ENCODE measurements around the gene ROR1.

The ROR1 gene

DNA sequence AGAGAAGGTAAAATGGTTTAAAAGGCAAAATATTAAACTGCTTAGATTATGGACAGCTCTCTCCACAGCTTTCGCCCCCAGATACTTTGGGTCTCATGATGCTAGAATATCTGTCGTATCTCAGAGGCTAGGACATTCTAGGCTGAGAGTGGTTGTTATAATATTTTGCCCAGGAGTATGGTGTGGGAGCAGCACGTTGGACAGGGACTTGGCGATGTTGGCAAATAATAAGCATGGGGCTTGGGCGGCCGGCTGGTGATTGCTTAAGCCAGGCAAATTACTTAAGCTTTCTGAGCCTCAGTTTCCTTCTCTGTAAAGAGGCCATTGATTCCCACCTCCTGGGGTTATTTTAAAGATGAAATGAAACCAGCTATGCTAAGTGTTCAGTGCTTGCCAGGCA is 133.2 kb downstream of the ROR1 start:
- no peak for DNase-seq (ENCODE audit: low read depth, low spot score)

DNA sequence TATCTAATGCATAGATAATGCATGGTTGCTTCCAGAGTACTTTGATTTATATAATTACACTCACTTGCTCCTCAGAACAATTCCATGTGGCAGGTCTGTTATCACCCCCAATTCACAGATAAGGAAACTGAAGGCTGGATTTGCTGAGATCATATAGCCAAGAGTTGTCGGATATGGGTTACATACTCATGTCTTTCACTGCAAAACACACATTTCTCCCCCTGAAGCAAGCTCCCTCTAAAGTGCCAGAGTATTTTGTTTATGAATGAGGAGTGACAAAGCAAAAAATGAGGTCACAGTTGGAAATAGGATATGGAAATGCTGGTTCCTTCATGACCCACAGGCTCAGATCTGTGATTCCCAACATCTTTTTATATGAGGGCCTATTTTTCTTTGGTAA is 134.2 kb downstream of the ROR1 start:
- DNase-seq (ENCODE audit: low read depth, low spot score), result no peak

DNA sequence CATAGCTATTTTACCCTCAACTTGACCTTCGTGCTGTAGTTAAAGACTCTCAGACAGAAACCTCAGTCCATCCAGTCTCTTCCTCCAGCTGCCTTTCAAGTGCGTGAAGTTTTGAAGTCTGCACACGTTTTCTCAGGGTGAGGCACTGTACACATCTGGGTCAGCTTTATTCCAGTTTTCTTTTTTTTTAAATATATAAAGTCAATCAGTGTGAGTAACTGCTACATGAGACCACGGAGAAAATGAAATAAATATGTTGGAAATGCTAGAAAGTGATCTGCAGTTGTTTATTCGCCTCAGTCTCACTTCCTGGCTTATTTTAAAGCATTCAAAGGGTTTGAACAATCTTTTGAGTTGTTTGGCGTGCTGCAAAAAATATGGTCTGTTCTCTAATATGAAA is 135.7 kb downstream of the ROR1 start:
- DNase-seq (ENCODE audit: low read depth, low spot score), result no peak

DNA sequence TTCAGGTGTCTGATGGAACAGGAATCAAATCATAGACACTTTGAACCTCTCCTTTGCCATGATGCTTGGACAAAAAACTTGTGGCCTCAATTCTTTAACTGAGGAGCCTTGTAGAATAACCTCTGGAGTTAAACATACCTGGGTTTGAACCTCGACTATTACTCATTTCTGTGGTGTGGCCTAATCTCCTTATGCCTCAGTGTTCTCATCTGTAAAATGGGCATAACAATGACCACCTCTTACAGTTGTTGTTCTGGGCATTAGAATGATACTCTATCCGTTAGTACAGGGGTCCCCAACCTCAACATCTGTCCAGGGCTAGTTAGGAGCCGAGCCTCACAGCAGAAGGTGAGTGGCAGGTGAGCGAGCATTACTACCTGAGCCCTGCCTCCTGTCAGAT is 137.2 kb downstream of the ROR1 start:
- DNase-seq (ENCODE audit: low read depth, low spot score), result no peak

DNA sequence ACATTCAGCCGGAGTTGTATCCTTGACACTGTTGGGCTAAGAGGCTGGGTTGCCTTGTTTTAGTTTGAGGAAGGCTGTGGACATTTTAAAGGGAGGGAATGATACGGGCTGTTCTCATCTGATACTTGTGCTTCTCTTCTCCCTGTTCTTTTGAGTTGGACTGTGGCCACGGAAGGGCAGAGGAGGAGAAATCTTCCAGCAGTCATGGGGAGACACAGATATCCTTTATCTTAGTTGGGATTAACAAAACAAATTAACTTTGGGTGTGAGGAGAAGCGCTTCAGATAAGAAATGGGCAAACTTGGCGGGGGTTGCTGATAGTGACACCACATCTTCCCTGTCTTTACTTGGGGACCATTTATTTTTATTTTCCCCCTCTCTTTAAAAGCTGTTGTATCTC is 138.8 kb downstream of the ROR1 start:
- no peak for DNase-seq (ENCODE audit: low read depth, low spot score)

DNA sequence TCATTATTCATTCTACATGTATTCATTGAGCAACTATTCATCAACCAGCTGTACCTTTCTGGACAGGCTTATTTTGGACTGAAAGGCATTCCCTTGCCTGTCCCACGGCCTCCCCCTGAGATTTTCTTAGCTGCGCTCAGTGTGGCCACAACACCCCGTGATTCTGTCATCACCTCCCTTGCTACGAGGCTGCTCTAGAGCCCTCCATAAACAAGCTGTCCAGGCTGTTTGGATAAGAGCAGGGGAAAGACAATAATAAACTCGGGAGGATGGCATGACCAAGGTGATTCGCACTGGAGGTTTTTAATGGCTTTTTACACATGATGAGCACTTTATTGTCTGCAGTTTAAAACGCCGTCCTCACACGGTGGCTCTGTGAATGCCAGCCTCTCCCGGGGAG is 139.7 kb downstream of the ROR1 start:
- DNase-seq (ENCODE audit: low read depth, low spot score), result no peak

DNA sequence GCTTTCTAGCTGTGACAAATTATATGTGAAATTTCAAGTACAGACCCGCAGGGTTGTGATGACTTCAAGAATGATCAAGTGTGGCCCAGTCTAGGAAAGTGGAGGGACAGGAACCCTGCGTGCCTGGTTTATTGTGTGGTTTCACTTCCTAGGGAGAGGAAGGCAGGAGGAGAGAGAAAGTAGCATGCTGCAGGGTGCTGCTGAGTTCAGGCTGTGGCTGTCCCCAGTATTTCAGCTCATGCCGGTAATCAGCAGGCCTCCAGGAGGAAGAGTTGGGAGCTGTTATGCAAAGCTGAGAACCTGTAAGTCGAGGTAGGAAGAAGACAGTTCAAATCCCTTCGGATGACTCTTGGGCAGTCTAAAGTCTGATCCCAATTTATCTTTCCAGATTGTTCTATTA is 140.4 kb downstream of the ROR1 start:
- DNase-seq (ENCODE audit: low read depth, low spot score), result no peak

DNA sequence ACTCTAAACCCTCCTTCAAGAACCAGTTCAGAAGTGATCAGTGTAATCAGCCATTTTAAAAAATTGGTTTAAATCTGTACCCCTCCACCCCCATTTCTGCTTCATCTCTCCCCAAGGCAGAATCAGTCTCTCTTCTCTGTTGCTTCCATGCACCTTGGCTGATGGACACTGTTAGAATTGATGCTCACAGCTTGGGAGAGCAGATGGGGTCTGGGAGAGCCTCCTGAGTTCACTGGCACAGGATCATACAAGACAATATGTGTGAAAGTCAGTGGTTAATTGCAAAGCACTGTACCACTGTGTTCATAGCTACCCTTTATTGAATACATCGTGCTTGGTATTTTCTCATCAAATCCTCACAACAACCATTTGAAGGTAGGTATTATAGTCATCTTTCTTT is 140.9 kb downstream of the ROR1 start:
- DNase-seq (ENCODE audit: low read depth, low spot score), result no peak

DNA sequence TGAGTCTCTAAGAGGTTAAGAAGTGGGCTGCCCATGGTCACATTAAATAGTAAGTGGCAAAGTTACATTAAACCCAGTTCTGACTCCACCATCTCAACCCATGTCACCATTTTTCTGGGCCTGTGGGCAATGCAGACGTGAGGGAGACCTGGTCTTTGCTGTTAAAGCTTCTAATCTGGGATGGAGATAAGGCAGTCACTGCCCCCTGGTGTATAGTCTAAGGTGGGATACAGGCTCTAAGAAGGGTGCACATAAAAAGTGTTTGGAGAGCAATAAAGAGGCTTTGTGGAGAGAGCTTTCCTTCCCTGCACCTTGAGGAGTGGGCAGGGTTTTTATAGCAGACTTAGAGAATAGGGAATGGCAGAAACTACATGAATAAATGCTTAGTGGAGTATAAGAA is 141.3 kb downstream of the ROR1 start:
- DNase-seq (ENCODE audit: low read depth, low spot score), result no peak

DNA sequence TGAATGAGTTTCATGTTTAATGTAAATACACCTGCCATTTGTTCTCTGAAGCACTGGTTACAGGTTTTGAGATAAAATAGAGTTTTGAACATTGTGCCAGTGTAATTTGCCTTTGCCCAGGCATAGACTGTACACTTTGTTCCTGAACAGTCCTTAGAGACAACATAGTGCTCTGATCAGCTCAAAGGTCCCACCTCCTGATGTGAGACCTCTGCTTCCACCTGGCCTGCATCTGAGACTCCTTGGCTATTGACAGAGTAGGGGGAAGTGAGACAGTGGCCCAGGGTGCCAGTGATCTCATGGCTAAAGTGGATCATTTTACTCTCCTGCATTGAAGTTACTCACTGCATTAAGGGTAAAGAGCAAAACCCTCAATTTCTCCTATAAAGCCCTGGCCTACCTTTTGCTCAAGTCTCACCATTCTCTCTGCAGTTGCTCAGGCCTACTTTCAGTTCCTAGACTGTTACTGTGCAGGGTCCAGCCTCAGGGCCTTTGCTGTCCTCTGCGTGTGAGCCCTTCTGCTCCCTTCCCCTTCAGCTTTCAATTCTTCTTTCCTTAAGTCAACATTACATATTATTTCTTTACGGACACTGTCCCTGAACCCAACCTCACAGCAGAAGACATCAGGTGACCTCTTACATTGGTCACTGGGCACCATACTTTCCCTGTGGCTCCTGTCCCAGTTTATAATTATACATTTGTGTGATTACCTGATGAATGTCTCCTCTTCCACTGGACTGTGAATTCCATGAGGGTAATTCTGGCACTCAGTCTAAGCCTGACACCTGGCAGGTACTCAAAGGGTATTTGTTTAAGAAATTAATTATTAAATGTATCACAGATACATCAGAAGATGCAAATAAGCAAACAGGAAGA is 142.9 kb downstream of the ROR1 start:
- no peak for DNase-seq (ENCODE audit: low read depth, low spot score)

DNA sequence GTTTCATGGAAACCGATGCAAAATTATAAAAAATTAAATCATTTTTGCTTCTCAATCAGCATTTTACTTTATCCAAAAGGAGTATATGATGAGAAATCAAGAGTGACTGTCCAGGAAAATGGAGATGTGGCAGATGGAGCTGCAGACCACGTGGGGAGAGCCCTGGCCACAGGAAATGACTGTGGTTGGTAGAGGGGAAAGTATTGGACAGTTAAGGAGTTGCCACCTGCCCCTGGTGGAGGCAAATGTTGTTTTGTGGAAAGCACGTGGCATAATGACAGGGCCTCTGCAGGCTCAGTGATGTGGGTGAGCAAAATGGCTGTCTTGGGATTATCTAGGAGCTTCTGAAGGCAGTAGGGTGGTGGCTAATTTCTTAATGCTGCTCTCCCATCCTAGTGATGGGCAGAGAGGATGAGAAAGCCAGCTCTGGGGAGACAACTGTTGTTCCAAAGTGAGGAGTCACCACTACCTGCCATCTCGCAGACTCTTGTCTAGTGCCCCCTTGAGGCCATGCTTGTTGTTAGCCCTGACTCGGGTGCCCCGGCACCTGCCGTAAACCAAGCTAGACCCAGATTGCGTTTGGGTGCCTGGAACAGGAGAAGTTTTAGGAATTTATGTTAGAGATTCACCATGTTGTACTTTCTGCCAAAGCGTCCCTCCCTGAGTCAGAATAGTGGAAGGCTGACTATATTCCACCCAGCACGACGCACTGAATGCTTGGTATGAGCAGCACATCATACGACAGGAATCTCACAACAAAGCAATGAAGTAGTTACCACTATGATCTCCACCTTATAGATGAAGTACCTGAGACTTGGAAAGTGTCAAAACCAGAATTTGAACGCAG is 144.0 kb downstream of the ROR1 start:
- no peak for DNase-seq (ENCODE audit: low read depth, low spot score)

DNA sequence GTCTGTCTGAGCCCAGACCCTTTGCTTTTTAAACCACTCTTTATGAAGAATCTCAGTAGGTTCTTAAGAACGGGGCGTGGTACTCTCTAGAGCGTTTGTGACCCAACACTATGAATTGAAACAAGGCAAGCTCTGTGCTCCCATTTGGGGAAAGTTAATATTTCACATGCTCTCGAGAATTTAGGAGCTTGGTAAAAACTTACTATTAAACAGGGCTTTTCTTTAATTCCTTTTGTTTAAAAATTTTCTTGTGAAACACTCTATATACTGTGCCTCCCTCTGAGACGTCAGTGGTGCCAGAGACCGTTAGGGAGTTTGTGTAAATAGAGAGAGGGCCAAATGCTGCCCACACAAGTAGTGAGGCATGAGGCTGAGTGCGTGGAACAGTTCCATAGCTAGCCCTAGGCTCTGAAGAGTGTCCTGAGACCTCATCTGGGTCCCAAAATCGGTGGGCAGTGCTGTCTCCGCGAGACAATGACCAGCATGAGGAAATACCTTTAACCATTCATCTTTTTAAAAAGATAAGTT is 144.7 kb downstream of the ROR1 start:
- no peak for DNase-seq (ENCODE audit: low read depth, low spot score)

DNA sequence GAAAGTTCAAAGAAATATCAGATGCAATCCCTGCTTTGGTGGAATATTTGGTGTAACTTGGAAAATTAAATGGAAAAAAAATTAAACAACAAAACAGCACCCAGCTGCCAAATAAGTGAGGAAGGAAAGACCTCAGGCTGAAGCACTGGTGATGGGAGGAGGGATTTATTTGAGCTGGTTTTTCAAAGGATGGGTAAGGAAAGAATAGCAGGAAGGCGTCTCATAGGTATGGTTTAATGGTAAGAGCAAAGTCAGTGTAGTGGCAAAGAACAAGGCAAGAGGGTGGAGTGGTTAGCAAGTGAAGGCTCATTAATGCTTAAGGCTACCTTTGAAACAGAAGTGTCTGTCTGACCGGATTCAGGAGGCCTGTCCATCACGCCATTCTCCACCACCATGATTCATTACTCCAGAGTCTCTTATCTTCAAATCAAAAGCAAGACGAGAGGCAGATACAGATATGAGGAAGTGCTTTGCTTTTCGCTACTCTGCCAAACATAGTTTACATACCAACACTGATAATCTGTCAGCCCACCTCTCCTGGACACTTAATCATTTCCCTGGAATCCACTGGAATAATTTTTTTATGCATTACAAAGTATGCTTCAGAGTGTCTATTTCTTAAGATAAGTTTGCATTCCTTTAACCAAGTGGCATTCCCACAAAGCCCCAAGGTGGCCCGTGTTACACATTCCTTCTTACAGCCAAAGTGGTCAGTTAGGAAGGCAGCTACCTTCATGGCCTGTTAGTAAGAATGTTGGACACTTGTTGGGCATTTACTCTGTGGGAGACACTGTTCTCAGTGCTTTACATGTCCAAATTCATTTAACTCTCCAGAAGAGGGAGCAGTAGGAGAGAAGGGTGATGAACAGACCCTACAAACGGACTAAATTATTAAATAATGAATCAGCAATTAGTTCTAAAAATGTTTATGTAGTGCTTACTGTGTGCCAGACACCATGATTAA is 146.6 kb downstream of the ROR1 start:
- no peak for DNase-seq (ENCODE audit: low read depth, low spot score)

DNA sequence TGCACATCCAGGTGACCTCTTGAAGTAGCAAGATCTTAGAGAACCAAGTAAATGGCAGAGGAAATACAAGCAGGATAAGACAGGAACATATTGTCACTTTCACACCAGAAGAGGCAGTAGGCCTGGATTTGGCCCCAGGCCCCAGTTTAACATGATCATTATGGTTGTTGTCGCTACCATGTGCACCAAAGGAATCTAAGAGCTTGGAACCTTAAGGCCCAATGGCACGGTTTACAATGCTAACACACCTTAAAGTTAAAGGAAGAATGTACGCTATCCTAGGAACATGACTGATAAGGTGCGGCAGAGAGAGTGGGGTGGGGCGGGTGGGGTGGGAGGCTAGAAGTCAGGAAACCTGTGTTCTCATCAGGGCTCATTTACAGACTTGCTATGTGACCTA is 147.5 kb downstream of the ROR1 start:
- DNase-seq (ENCODE audit: low read depth, low spot score), result no peak

DNA sequence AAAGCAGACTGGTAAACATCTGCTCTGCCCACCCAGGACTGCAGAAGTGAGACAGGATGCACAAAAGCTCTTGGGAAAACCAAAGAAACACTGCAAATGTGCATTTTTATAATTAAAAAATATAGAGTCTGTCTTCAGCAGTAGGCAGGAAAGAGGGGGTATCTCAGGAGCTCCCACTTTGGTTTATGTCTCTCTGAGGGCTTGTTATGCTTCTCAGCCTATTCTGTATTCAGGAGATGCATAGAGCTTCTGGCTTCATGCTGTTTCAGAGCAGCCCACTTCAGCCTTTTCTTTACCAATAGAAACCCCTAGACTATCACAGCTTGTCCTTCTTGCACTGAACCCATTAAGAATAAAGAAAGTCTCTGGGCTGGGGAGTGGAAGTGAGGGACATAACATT is 148.0 kb downstream of the ROR1 start:
- no peak for DNase-seq (ENCODE audit: low read depth, low spot score)

DNA sequence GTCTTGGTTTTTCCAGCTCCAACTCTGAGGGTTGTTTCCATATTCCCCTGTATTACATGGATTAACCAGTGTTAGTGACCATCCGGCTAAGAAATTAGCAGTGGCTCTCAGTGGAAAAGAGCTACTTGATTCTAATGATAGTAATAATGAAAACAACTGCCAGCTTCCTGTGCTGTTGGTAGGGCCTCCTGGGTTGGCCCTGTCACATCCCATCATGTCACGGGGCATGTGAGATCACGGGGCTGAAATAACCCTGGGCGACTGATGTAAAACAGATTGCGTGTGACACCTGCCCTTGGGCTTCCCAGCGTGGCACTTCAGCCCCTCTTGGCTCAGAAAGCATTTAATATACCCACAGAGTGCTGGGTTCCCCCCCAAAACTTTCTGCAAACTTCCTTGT is 149.0 kb downstream of the ROR1 start:
- DNase-seq (ENCODE audit: low read depth, low spot score), result no peak

DNA sequence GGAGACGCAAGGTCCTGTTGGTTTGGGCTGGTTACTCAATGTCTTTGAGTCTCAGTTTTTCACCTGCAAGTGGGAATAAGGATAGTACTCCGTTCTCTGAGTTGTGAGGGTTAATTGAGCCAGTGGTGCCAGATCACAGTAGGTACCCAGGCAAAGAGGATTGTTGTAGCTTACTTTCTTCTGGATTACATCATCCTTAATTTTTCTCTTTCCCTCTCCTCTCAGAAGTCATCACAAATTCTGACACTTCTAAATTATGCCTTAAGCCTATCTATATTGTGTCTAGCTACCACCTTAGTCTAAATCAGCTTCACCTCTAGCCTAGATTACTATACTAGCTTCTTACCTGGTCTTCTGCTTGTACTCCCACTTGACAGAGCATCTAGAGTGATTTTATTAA is 149.5 kb downstream of the ROR1 start:
- DNase-seq (ENCODE audit: low read depth, low spot score), result no peak

DNA sequence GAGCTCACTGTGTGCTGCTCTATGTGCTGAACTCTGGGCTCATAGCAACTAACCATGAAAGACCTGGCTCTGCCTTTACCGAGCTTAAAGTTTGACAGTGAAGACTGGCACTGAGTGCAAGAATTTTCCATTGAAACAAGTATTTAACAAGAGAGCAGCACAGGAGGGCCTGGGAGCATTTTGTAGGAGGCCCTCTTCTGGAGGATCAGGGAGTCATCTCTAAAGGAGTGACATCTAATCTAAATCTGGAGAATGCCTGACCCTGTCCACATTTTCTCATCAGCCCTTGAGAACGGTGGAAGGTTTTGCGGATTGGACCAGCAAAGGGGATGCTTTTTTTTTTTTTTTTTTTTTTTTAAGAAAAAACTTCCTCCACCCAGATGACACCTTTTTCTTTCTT is 150.8 kb downstream of the ROR1 start:
- DNase-seq (ENCODE audit: low read depth, low spot score), result no peak

DNA sequence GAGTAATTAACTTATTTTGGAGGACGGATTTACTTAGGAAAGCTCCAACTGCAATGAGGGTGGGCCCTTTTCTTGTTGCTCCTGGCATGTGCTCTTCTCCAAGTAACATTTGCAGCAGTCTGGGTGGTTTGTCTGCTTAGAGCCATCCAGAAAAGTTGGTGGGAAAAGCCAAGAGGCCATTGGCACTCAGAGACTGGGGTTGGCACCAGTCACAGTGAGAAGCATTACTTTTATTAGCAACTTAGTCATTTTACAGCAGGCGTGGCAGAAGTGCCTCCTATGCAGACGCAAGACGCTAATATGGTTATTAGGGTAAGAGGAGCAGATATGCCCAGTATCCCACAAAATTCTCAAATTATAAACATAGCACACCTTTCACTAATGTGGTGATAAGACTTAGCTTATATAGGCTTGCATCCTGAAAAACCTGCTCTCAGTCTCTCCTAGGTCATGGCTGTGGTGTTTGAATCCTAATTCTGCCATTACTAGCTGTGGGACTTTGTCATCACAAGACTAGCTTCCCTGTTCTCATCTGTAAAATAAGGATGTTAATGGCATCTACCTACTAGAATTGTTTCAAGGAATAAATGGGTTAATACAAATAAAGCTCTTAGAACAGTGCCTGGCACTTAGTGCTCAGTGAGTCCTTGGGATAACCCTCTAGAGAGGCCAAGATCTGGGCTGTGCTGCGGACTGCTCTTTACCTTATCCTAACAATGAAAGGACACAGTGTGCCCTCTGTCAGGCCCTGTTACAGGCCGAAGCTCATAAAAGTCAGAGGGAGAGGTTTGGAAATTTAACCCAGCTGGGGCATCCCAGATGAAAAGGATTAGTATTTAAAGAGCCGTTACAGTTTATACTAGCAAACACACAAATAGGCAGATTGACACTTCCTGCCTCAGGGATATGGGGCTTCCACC is 154.6 kb downstream of the ROR1 start:
- no peak for DNase-seq (ENCODE audit: low read depth, low spot score)

DNA sequence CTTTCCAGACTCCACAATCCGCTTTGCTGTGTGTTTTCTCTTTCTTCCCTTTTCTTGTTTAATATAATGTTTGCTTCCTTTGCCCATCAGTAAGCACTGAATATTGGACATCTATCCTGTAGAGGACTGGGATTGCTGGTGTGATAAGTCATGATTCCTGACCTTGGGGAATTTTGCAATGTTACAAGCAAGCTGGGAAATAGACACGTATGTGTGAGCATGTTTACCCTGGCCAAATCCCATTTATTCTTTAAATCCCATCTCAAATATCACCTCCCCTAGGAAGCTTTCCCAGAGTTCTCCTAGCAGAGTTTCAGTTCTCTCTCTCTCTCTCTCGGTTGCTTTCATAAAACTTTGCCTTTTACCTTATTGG is 155.3 kb downstream of the ROR1 start:
- no peak for DNase-seq (ENCODE audit: low read depth, low spot score)

DNA sequence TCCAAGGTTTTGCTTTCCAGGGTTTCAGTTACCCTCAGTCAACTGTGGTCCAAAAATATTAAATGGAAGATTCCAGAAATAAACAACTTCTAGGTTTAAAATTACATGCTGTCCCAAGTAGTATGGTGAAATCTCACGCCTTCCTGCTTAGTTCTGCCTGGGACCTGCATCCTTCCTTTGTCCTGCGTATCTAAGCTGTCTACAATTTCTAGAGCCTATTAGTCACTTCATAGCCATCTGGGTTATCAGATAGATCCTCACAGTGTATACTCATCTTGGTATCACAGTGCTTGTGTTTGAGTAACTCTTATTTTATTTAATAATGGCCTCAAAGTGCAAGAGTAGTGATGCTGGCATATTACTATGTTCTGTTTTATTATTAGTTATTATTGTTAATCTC is 157.7 kb downstream of the ROR1 start:
- DNase-seq (ENCODE audit: low read depth, low spot score), result no peak
